ENCODE results near the gene ST8SIA3. TPM values are rescaled to one million over a fixed set of nuclear protein-coding genes. Genes with fewer than 3 reads are reported as not detected.

ST8SIA3 gene
- total and polyA plus RNA-seq, 3 experiments from 2014 or later = not detected

- no peaks in the 10 kb centered on the region for H3K36me3 Mint-ChIP-seq
- DNase-seq = no peak
- POLR2A ChIA-PET = no interaction called here
- H3K9me3 Mint-ChIP-seq = peaks cover 3 to 10% (median 3%) of the 10 kb centered on the region in 5 donors
- peaks cover 3 to 14% of the 10 kb centered on the region in 2 donors for H3K27me3 Mint-ChIP-seq
- H3K4me3 ChIP-seq (ENCODE audit: low read length) = no peak overlapping the region
- no peaks in the 10 kb centered on the region for H3K36me3 ChIP-seq (ENCODE audit: insufficient read depth, low read length)
- no peak overlapping the region for H3K4me3 Mint-ChIP-seq
- H3K27ac Mint-ChIP-seq = no peak overlapping the region
- no peaks in the 10 kb centered on the region for H3K4me1 Mint-ChIP-seq
- no peak overlapping the region for H3K27ac ChIP-seq (ENCODE audit: low read depth, low read length)
- CTCF ChIA-PET = no interaction called here
- H3K27me3 ChIP-seq (ENCODE audit: insufficient read depth, low read length, poor library complexity, severe bottlenecking) = no peaks in the 10 kb centered on the region
- H3K4me1 ChIP-seq (ENCODE audit: insufficient read depth, low read length) = no peaks in the 10 kb centered on the region
- no peaks in the 10 kb centered on the region for H3K9me3 ChIP-seq (ENCODE audit: low read length)
These were observed 57.3 kb downstream of the ST8SIA3 start for GRCh38 chr18:57409650-57410049.

DNA sequence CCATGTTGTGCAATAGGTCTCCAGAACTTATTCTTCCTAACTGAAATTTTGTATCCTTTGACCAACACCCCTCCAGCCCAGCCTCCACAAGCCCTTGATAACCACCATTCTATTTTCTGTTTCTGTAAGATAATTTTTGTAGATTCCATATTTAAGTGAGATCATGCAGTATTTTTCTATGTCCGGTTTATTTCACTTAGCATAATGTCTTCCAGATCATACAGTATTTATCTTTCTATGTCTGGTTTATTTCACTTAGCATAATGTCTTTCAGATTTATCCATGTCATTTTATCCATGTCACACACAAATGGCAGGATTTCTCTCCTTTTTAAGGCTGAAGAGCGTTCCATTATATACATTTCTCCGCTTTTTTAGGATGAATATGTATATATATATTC lies 58.4 kb downstream of the ST8SIA3 start:
- H3K36me3 Mint-ChIP-seq = no peaks in the 10 kb centered on the region
- H3K9me3 Mint-ChIP-seq = peaks cover 3 to 10% (median 5%) of the 10 kb centered on the region in 5 donors

GRCh38 chr18:57416542-57416941 lies 64.2 kb downstream of the ST8SIA3 start:
- CTCF ChIA-PET = no interaction called here
- Histone ChIP-seq H3K4me1 (ENCODE audit: insufficient read depth, low read length) (no peaks in the 10 kb centered on the region), H3K27ac (ENCODE audit: low read depth, low read length) (no peak overlapping the region), H3K36me3 (ENCODE audit: insufficient read depth, low read length) (no peaks in the 10 kb centered on the region), H3K27me3 (ENCODE audit: insufficient read depth, low read length, poor library complexity, severe bottlenecking) (no peaks in the 10 kb centered on the region), H3K9me3 (ENCODE audit: low read length) (no peaks in the 10 kb centered on the region), H3K4me3 (ENCODE audit: low read length) (no peak overlapping the region)
- no peak overlapping the region for H3K4me3 Mint-ChIP-seq
- H3K27me3 Mint-ChIP-seq = peaks cover 14 to 19% of the 10 kb centered on the region in 2 donors
- H3K36me3 Mint-ChIP-seq = no peaks in the 10 kb centered on the region
- H3K27ac Mint-ChIP-seq = no peak overlapping the region
- POLR2A ChIA-PET = no interaction called here
- peaks cover 3 to 11% (median 8%) of the 10 kb centered on the region in 5 donors for H3K9me3 Mint-ChIP-seq
- no peak for DNase-seq
- no peaks in the 10 kb centered on the region for H3K4me1 Mint-ChIP-seq

More for the DNA sequence above, 58.4 kb downstream of the ST8SIA3 start:
- Mint-ChIP-seq H3K27me3 (peaks cover 3 to 14% of the 10 kb centered on the region in 2 donors), H3K4me3 (no peak overlapping the region), H3K4me1 (no peaks in the 10 kb centered on the region), H3K27ac (no peak overlapping the region)
- no peak for DNase-seq
- Histone ChIP-seq H3K4me3 (ENCODE audit: low read length) (no peak overlapping the region), H3K4me1 (ENCODE audit: insufficient read depth, low read length) (no peaks in the 10 kb centered on the region), H3K36me3 (ENCODE audit: insufficient read depth, low read length) (no peaks in the 10 kb centered on the region), H3K27me3 (ENCODE audit: insufficient read depth, low read length, poor library complexity, severe bottlenecking) (no peaks in the 10 kb centered on the region), H3K9me3 (ENCODE audit: low read length) (no peaks in the 10 kb centered on the region), H3K27ac (ENCODE audit: low read depth, low read length) (no peak overlapping the region)
- POLR2A ChIA-PET = no interaction called here
- CTCF ChIA-PET = no interaction called here

Other genes starting within 250 kb of the ST8SIA3 start
- gene BOD1L2, start 205.5 kb upstream of the ST8SIA3 start, total RNA-seq = not detected
- gene BOD1L2, start 205.5 kb upstream of the ST8SIA3 start, polyA plus RNA-seq = not detected
- not detected for gene ONECUT2, start 82.8 kb downstream of the ST8SIA3 start, total RNA-seq
- gene ONECUT2, start 82.8 kb downstream of the ST8SIA3 start, polyA plus RNA-seq = not detected
- gene FECH, start 234.1 kb downstream of the ST8SIA3 start, total RNA-seq = 10 to 100 TPM; 31.5 to 34.9 TPM
- gene FECH, start 234.1 kb downstream of the ST8SIA3 start, polyA plus RNA-seq = 22.0 TPM

All from CD8-positive, alpha-beta memory T cell (primary cell).